Activated CD4-positive, CD25-positive, alpha-beta regulatory T cell treated with anti-CD3 and anti-CD28 coated beads, Interleukin-2, amount 50 U/mL, for 72 hours (primary cell): ENCODE data around the gene SLC15A3.

ENCODE experiments used
- DNase-seq: peaks from one replicate; pipeline ENCODE4 v3.0.0; 2021

SLC15A3 gene

DNA sequence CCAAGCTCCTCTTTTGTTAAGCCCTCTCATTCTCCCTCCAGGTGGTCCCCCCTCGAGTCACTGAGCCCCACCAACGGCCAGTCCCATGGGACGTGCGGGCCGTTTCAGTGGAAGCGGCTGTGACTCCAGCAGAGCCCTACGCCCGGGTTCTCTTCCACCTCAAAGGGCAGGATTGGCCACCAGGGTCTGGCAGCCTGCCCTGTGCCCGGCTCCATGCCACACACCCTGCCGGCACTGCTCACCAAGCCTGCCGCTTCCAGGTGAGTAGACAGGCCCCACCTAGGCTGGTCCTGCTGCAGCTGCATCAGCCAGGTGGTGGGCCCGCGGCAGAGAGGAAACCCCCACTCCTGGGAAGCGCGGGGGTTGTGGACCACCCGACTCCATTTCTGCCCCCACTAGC, 24.4 kb downstream of the SLC15A3 start:
- DNase-seq: no peak

DNA sequence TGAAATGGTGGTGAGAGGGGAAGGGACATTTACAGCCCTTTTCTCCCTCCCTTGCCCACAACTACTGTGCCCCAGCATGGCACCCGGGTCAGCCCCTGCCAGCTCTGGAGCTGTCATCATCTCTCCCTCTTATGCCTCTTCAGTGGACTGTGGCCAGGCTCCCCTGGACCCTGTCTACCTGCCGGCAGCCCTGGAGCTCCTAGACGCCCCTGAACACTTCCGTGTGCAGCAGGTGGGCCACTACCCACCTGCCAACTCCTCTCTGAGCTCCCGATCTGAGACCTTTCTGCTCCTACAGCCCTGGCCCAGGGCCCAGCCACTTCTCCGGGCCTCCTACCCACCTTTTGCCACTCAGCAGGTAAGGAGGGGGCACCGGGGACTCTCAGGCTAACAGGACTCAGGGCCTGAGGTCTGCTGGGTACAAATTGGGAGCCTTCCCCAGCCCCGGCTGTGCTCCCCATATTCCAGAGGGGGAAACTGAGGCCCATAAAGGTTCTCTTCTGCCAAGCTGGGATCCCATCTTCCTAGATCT, 24.8 kb downstream of the SLC15A3 start:
- DNase-seq: no peak

DNA sequence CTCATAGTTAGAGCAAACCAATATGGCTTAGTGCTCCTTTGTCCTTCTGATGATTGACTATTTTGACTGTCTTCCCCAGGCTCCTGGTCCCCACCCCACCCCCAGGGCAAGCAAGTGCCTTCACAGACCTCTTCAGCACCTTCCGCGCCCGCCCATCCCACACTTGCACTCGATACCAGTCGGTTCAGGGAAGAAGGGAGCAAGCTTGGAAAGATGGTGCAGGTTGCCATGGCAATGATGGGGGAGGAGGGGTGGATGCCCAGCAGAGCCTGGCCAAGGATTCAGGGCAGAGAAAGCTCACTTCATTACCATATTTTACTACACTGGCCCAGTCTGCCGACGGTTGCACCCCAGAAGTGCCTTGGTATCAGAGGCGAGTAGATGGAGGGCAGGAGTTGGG, 25.5 kb downstream of the SLC15A3 start:
- DNase-seq: no peak

DNA sequence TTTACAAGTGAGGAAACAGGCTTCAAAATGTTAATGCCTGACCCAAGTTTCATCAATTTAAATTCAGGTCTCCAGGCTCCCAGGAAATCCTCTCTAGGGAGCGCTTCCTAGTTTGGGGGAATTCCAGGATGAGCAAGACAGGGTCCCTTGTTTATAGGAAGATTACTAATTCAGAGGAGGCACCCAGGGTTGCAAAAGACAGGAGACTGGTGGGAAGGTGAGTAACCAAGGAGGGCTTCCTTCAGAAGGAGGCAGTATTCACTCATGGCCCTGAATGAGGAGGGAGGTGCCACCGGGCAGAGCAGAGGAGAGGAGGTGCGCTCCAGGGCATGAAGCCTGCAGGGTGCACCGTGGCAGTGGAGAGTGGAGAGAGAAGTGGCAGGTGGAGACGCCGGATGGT, 26.1 kb downstream of the SLC15A3 start:
- DNase-seq: no peak

DNA sequence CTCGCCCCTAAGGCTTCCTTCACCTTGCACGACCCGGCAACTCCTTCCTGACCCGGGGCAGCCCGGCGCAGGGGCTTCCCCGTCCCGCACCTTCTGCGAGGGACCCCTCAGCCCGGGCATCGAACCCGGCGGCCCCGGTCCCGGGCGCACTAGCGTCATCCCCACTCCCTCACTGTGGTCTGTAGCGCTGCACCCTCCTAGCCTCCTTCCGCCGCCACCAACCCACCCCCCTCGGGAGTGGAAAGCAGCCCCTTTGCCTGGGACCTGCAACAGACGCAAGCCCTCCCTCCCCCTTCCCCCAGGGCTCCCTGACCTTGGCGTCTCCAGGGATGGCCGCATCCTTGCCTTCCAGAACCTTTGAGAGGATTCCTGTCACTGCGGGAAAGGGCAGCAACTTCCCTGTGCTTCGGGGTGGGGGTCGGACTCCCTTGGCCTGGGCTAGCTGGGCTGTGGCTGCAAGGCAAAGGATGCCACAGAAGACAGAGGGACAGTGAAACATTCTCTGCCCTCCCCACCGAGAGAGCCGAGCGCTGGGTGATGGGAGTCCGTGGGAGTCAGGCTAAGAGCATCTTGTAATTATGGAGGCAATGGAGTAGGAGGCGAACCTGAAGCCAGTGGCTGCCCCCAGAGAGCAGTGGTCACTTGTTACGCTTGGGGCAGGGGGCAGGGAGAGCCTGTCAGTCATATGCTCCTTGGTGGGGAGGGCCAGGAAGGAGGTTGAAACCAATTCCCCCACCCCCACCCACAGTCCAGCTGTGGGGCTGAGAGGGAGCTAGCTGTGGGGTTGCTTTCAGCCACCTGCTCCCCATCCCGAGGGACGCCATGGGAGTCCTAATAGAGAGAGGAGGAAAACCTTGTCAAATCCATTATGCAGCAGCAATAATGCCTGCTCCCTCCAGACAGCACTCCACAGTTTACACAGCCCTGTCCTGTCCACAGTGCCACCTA, 26.8 kb downstream of the SLC15A3 start:
- DNase-seq: no peak

DNA sequence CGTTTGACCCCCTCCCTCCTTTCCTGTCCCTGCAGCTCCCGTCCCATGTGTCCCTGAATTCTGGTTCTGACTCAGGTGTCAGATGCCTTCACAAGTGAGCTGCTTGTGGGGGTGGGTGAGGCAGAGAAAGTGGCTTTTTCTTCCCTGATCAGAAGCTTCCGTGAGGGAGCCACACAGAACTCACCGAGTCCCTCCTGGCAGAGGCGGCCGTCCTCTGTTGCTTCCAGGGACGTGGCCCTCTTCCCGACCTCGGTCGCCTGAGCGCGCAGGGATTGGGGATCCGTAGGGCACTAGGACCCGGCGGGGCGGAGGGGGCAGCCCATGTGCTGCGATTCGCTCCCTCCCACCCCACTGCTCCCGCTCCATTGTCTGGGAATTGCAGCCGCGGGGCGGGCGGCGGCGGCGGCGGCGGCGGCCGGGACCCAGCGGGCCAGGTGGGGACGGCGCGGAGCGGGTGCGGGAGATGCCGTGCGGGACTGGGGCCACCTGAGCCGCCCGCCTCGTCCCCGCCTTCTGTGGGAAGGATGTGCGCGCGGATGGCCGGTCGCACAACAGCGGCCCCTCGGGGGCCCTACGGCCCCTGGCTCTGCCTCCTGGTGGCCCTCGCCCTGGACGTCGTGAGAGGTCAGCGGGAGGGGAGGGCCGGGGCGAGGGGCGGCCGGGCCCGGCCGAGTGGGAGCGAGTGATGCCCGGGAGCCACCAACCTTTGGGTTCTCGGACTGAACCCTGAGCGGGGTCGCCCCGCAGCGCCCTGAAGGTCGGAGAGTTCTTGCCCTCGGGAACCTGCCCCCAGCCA, 27.7 kb downstream of the SLC15A3 start, which contains the start of gene TMEM132A:
TSS of gene TMEM132A (plus strand) at position 351 of the 796 bp plus-strand sequence. CDS start at position 525, 174 bp downstream.
- DNase-seq: no peak

DNA sequence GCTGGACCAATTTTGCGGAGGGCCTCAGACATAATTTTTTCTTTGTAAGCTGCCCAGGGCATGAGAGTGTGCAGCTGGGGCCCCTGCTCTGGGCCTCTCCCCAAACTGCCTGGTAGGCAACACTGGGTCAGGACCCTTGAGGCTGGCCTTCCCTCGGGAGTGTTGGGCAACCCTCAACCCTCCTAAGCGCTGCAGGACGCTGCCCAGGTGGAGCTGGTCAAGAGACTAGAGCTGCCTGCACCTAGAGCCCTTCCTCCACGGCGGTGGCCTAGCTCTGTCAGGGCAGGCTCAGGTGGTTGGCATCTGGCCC, 28.2 kb downstream of the SLC15A3 start:
- DNase-seq: no peak

DNA sequence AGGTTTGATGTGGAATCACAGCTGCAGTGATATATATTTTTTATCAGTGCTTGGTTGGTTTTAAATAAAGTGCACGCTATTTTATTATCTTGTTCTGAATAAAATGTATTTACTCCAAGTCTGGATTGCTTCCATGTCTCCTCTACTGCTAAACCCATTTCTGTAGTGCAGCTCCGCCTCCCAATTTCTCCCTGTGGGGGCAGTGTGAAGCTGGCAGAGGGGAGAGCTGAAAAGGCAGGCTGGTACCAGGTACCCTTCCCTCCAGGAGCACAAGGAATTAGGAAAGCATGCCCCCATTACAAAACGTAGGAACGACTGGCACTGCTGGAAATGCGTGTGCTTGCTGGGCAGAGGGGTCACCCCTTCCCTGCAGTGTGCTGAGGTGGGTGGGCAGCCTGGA, 28.6 kb downstream of the SLC15A3 start:
- DNase-seq: no peak

DNA sequence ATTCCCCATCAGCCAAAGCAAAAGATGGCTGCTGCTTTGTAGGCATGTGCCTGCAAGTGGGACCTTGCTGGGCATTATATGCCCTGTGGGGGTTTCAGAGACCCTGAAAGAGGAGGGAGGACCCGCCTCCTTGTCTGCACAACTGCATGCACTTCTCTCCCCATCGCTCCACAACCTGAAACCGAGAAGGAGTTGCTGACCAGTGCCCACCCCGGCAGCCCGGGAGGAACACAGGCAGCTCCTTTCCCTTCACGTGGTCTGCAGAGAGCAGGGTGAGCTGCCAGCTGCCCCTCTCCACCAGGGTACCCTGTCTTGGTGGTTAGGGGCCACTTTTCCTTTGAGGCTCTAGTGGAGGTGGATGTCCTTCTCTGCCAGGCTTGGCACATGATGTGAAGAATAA, 29.1 kb downstream of the SLC15A3 start:
- DNase-seq: no peak

DNA sequence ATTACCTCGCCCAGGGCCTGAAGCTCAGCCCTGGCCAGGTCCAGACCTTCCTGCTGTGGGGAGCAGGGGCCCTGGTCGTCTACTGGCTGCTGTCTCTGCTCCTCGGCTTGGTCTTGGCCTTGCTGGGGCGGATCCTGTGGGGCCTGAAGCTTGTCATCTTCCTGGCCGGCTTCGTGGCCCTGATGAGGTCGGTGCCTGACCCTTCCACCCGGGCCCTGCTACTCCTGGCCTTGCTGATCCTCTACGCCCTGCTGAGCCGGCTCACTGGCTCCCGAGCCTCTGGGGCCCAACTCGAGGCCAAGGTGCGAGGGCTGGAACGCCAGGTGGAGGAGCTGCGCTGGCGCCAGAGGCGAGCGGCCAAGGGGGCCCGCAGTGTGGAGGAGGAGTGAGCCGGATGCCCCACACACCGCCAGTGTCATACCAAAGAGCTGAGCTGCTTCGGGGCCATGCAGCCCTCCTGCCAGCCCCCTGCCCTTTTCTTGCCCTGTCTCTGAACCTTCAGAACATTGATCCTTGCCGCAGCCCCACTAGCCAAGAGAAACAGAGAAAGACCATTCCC, 30.1 kb downstream of the SLC15A3 start:
- DNase-seq: no peak

DNA sequence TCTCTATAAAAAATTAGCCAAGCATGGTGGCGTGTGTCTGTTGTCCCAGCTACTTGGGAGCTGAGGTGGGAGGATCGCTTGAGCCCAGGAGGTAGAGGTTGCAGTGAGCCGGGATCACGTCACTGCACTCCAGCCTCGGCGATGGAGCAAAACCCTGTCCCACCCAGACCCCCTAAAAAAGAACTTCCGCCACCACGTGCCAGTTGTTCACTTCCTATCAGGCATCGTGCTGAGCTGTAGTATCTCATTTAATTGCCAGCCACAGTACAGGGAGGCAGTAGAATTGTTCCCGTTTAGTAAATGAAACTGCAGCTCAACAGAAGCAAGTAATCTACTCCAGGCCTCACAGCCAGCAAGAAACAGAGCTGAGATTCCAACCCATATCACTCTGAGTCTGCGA, 30.7 kb downstream of the SLC15A3 start:
- DNase-seq: no peak

DNA sequence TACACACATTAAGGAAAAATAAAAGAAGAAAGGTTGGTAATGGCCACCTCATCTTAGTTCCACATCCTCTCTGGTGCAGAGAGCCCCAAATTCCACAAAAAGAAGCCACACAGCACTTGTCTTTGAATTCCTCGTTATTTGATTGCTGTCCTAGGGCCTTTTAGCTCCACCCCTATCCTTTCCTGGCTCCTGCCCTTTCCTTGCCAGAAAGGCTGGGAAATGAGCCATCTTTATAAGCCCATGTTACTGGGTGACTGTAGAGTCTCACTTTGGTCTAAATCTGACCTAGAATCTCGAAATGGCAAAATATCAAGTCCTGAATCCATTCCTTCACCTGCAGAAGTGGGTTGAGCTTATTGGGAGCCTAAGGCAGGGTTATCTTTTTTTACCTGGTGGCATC, 32.0 kb downstream of the SLC15A3 start:
- DNase-seq: no peak

DNA sequence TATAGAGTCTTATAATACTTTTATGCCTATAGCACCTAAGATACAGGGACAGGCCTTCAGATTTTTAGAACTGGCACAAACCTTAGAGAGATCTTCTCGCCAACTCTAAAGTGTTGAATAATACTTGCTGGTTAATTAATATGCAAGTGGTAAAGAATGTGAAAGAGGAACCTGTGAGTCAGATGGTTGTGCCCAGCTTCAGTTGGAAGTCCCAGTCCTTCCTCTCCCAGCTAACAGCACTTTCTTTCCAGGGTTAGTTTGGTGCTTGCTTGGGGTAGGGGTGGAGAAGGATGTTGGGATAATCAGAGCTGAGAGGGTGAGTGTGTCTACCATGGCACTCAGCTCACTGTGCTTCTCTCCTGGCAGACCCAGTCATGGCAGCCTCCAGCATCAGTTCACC, 32.7 kb downstream of the SLC15A3 start:
- no peak for DNase-seq

DNA sequence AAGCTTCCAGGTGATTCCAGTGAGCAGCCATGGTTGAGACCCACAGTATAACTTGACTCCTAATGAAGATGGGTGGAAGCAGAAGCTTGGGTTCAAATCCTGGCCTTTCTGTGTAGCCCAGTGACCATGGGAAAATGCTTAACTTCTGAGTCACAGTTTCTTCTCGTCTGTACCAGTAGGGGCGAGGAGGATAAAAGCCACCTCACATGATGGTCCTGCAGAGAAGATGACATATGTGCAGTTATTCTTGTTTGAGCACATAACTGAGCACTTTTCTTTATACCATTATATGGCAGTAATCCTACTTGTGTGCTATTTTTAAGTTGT, 33.1 kb downstream of the SLC15A3 start:
- DNase-seq: no peak

DNA sequence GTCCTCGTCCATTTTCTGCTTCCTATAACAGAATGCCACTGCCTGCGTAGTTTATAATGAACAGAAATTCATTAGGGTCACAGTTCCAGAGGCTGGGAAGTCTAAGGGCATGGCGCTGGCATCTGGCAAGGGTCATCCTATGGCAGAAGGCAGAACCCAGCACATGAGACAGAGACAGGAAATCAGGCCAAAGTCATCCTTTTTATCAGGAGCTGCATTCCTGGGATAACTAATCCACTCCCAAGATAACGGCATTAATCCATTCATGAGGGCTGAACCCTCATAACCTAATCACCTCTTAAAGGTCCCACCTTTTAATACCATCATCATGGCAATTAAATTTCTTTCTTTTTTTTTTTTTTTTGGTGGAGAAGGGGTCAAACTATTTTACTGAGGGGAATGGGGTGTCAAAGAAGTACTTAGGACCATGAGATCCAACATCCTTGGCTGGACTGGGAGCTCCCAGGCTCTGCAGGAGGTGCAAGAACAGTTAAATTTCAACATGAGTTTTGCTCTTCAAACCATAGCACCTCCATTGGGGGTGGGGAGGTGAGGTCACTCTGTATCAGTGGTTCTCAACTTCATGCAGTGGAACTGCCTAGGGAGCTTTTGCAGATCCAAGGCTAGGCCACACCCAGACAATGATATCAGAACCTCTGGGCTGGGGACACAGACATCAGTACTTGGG, 33.6 kb downstream of the SLC15A3 start:
- DNase-seq: no peak

DNA sequence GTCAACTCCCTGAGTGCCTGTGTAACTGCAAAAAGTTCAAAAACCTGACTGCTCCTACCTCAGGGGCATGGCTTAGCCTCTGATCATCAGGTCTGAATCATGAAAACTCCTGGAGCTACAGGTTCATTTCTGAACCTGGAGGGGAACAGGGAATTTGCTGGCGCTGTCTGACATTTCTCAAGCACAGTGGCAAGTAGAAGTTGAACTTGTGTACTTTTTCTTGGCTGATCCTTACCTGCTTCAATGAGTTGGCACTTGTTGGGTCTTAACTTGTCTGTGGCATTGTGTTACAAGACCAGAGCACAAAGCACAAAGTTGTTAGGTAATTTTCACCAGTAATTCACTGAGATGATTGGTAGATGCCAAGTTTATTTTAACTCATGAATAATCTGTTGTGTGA, 34.7 kb downstream of the SLC15A3 start:
- no peak for DNase-seq

DNA sequence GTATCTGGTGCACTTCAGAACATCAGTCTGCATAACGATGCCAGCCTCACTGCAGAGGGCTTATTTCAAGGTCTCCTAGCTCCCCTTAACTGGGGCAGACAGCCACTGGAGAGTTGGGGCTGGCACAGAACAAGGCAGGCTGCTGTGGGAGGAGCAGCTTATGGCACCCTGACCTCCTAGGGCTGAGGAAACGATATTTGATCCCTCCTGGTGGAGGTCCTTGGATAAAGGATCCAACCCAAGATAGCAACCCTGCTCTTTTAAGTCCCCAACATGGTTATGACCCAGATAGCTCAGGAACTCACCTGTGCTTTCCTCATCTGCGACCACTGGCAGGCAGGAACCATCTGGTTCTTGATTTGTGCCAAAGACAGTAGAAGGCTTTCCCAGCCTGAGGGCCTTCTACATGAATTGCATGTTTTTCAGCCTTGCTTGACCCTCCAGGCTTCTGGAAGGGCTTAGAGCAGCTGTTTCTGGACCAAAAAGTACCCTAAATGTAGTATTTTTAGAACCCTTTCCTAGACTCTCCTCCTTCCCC, 35.2 kb downstream of the SLC15A3 start:
- DNase-seq: no peak

DNA sequence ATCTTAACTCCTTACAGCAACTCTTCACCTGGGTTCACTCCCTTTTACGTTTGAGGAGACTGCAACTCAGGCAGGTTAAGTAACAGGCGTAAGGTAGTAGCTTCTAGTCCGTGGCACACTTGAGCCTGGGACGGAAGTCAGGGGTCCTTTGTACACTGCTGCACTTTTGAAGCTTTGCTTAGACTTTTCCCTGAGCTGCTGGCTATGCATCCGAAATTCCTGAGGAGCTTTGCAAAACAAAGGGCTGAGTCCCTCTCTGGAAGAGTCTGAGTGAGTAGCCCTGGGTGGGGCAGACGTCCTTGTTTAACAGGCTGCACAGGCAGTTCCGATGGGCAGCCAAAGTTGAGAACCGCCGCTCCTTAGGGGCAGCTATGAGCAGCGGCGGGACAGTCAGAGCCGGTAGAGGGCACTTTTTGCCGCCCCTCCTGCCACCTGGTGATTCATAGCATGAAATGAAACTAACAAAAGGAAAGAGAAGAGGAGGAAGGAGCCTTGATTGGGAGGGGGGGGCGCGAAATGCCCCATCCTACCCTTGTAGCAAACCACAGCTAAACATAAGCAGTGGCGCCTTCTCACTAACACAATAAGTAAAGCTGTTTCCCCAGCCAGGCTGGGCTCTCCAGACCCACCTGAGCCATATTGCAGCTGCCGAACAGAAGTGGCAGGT, 36.6 kb downstream of the SLC15A3 start:
- peak; percentile 60 for DNase-seq

DNA sequence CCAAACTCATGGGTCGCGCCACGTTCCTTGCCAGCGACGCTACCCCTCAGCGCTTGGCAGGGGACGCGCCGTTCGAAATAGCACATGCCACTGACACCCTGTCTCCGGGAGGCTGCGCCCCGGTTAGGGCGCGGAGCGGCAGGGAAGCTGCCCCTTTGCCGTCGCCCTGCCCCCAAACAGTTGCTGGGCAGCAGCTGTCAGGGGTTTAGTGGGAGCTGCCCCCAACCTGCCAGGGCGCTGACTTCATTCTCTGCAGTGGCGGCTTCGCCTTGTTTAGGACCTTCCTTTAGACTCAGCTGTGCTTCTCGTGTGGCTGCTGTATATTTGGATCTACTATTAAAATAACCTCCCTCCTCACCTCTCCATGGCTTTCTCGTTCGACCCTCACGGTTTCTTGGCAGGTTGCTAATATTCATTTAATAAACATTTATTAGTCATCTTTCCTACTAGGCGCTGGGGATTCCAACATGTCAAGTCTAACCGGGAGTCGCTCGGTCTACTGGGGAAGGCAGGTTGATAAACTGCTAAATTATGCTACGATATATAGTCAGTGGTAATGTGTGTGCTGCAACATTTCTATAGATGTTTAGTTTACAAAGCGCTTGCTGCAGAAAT, 37.2 kb downstream of the SLC15A3 start:
- peak; percentile 46 for DNase-seq

DNA sequence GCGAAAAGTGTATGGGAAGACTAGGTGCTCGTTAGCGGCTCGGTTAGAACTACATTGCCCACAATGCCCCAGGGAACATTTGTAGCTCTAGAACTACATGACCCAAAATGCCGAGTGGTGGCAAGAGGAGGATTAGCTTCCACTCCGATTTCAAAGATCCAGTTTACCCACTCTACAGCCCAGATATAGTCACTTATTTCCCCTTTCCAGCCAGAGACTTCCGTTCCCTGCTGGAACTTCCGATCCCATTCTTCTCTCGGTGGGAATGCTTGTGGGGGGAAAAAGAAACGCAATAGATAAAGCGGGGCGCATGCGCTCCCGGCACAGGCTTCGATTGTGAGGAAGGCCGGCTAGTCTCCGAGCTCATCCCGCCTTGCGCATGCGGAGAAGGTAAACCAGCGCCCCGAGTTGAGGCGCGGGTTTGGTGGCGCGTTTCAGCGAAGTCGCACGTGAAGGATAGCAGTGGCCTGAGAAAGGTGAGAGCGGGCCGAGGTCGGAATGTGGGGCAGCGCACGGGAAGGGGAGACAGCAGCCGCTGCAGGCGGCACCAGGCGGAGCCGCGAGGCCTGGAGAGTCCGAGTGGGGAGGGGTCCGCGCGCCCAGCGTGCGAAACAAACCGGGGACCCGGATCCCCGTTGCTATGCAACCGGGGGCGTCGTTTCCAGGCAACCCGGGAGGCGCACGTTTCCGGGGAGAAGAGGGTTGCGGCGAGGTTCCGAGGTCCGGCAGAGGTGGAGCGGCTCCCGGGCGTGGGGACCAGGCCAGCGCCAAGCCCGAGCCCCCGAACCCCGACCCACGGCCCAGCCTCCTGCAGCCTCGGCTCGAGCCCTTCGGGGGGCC, 38.0 kb downstream of the SLC15A3 start, which contains the start of gene TMEM109:
TSS of gene TMEM109 (plus strand) at position 366 of the 840 bp plus-strand sequence. CDS start 5,536 bp downstream, outside the sequence.
- DNase-seq: peak; percentile 80
